Gastroesophageal sphincter (tissue), 4 donors: ENCODE data around the gene STX8. TPM values are rescaled to one million over a fixed set of nuclear protein-coding genes. Genes with fewer than 3 reads are reported as not detected.
"Not testable (repeated sequence)": the region's sequence is repeated elsewhere in the genome, so short reads cannot be mapped to it uniquely, and the experiment has no call there.

Experiments used
- ATAC-seq: fragments of 150-250 bp; one replicate; pipeline ENCODE4 v1.9.1; 2016; ENCODE audit warnings: mild to moderate bottlenecking, moderate library complexity
- H3K27ac ChIP-seq, 4 donors: fragments of 200-600 bp; sonication (generic) in 3 of 4; 1 replicate in 3 of 4; 2 replicates in 1 of 4; pipeline ENCODE4 v1.5.1; 2016 to 2019
- H3K27me3 ChIP-seq: fragments of 200-600 bp; sonication (generic); one replicate; pipeline ENCODE4 v1.5.1; 2019
- H3K36me3 ChIP-seq, 2 donors: fragments of 200-600 bp; sonication (generic); one replicate each; pipeline ENCODE4 v1.5.1; 2019; ENCODE audit warnings: control low read depth in 1 of 2
- H3K4me1 ChIP-seq, 3 donors: fragments of 200-600 bp; sonication (generic); 1 replicate in 2 of 3; 2 replicates in 1 of 3; pipeline ENCODE4 v1.5.1; 2016 to 2019; ENCODE audit warnings: control low read depth in 2 of 3
- H3K4me3 ChIP-seq, 2 donors: fragments of 200-600 bp; sonication (generic); one replicate each; pipeline ENCODE4 v1.5.1; 2019; ENCODE audit warnings: mild to moderate bottlenecking in 1 of 2, moderate library complexity in 1 of 2
- H3K9me3 ChIP-seq, 3 donors: fragments of 200-600 bp; sonication (generic); one replicate each; pipeline ENCODE4 v1.5.1; 2017 to 2019; ENCODE audit warnings: control low read depth in 2 of 3
- EP300 ChIP-seq: sonication (generic); formaldehyde crosslinking; IDR thresholded peaks from one replicate; pipeline ENCODE4 v1.6.1; 2017; ENCODE audit warnings: antibody characterized with exemption, mild to moderate bottlenecking
- POLR2A ChIP-seq, 2 donors: fragments of 450-650 bp; IDR thresholded peaks; one replicate each; pipeline ENCODE4 v1.6.1; 2017; ENCODE audit warnings: antibody characterized with exemption in 2 of 2, mild to moderate bottlenecking in 2 of 2, moderate library complexity in 1 of 2
- POLR2AphosphoS5 ChIP-seq: sonication (generic); formaldehyde crosslinking; IDR thresholded peaks from one replicate; pipeline ENCODE4 v1.6.1; 2017; ENCODE audit warnings: antibody characterized with exemption
- WGBS, 2 donors: methylation state at CpG; one replicate each; pipeline ENCODE4 v1.1.5; 2018; ENCODE audit warnings: low coverage in 1 of 2; 5-methylcytosine and 5-hydroxymethylcytosine counted together
- total RNA-seq, 4 donors: library from RNA; depleted of rRNA; stranded (reverse); fragments of >200 nt; gene quantifications; one replicate each; pipeline ENCODE4 v1.1.0, GENCODE V29; 2016
- TF ChIP-seq, protein P1 (sequence below), 4 experiments: fragments of 200-600 bp in 2 of 4; fragments of 450-650 bp in 2 of 4; sonication (generic) in 1 of 4; IDR thresholded peaks; one replicate each; pipeline ENCODE4 v1.5.1; 2017 to 2019; ENCODE audit warnings: antibody characterized with exemption in 4 of 4, mild to moderate bottlenecking in 2 of 4, moderate library complexity in 2 of 4

The STX8 gene
- total RNA-seq, 4 donors from 2014 or later, result 67.9 to 106 (median 87.1) TPM

GRCh38 chr17:9383826-9384225, 191.8 kb downstream of the STX8 start:
- no peak overlapping the region for H3K4me3 ChIP-seq
- WGBS, 2 donors, result 92 to 98% methylated on average over 3 of the region's 3 CpGs
- no peaks in the 10 kb centered on the region for H3K27me3 ChIP-seq
- TF ChIP-seq EP300 (no peak), POLR2A (IDR thresholded peaks at IDR 0.05) (no peak), POLR2AphosphoS5 (no peak)
- TF ChIP-seq, protein P1, sequence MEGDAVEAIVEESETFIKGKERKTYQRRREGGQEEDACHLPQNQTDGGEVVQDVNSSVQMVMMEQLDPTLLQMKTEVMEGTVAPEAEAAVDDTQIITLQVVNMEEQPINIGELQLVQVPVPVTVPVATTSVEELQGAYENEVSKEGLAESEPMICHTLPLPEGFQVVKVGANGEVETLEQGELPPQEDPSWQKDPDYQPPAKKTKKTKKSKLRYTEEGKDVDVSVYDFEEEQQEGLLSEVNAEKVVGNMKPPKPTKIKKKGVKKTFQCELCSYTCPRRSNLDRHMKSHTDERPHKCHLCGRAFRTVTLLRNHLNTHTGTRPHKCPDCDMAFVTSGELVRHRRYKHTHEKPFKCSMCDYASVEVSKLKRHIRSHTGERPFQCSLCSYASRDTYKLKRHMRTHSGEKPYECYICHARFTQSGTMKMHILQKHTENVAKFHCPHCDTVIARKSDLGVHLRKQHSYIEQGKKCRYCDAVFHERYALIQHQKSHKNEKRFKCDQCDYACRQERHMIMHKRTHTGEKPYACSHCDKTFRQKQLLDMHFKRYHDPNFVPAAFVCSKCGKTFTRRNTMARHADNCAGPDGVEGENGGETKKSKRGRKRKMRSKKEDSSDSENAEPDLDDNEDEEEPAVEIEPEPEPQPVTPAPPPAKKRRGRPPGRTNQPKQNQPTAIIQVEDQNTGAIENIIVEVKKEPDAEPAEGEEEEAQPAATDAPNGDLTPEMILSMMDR (IDR thresholded peaks at IDR 0.05), result no peak
- no peaks in the 10 kb centered on the region for H3K36me3 ChIP-seq
- H3K4me1 ChIP-seq, result no peaks in the 10 kb centered on the region
- no peak overlapping the region for H3K27ac ChIP-seq
- ATAC-seq, result no peak
- no peaks in the 10 kb centered on the region for H3K9me3 ChIP-seq

DNA sequence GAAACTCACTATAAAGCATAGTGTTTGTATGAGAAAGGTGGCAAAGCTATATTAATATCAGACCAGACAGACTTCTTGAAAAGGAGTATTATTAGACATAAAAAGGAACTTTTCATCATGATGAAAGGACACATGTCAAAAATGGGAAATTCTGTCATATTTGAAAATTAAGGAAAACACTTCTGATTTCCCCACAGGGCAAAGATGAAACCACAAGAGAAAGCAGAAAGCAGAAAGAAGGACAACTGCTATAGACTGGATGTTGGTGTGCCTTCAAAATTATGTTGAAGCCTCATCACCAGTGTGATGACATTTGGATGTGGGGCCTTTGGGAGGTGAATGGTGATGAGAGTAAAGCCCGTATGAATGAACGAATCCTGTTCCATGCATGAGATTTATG, 193.0 kb downstream of the STX8 start:
- 80 to 90% methylated on average over 1 to 2 of the region's 2 CpGs for WGBS, 2 donors
- TF ChIP-seq POLR2AphosphoS5 (no peak), POLR2A (IDR thresholded peaks at IDR 0.05) (no peak), EP300 (no peak)
- TF ChIP-seq, protein P1 (IDR thresholded peaks at IDR 0.05), result no peak
- Histone ChIP-seq H3K4me3 (no peak overlapping the region), H3K36me3 (peaks cover 0 to 6% of the 10 kb centered on the region in 2 donors), H3K27ac (no peak overlapping the region), H3K9me3 (no peaks in the 10 kb centered on the region), H3K4me1 (no peaks in the 10 kb centered on the region), H3K27me3 (no peaks in the 10 kb centered on the region)
- no peak for ATAC-seq

DNA sequence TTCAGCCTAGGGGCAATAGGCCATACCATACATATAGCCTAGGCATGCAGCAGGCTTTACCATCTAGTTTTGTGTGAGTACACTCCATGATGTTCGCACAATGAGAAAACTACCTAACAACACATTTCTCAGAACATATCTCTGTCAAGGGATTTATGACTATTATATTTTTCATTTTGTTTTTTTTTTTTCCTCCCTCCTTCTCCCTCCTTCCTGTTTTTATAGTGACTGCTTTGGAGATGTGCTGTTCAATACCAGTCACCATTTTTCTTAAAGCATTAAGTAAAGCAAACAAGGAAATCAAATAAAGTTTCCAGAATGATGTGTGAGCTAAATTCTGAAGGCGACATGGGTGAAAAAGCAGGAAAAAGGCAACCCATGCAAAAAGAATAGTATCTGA, 194.6 kb downstream of the STX8 start:
- TF ChIP-seq POLR2AphosphoS5, result no peak
- TF ChIP-seq, protein P1 (IDR thresholded peaks at IDR 0.05), result no peak
- no peak for TF ChIP-seq POLR2A (IDR thresholded peaks at IDR 0.05)
- ATAC-seq, result no peak
- 96 to 100% methylated on average over 2 of the region's 2 CpGs for WGBS, 2 donors

GRCh38 chr17:9380361-9380760, 195.3 kb downstream of the STX8 start:
- H3K27ac ChIP-seq, result no peak overlapping the region

More for the DNA sequence above, 194.6 kb downstream of the STX8 start:
- no peak overlapping the region for H3K4me3 ChIP-seq
- H3K36me3 ChIP-seq, result peaks cover 0 to 19% of the 10 kb centered on the region in 2 donors
- no peaks in the 10 kb centered on the region for H3K27me3 ChIP-seq
- H3K9me3 ChIP-seq, result no peaks in the 10 kb centered on the region
- no peaks in the 10 kb centered on the region for H3K4me1 ChIP-seq
- H3K27ac ChIP-seq, result no peak overlapping the region

DNA sequence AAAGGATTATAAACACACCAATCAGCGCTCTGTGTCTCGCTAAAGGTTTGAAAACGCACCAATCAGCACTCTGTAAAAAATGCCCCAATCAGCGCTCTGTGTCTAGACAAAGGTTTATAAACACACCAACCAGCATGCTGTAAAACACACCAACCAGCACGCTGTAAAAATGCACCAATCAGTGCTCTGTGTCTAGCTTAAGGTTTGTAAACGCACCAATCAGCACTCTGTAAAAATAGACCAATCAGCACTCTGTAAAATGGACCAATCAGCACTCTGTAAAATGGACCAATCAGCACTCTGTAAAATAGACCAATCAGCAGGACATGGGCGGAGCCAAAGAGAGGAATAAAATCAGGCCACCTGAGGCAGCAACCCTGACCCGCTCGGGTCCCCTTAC, 199.4 kb downstream of the STX8 start:
- WGBS, 2 donors, result 94 to 100% methylated on average over 5 to 9 of the region's 9 CpGs

More at GRCh38 chr17:9380361-9380760, 195.3 kb downstream of the STX8 start:
- H3K4me1 ChIP-seq, result no peaks in the 10 kb centered on the region
- no peak for ATAC-seq
- no peaks in the 10 kb centered on the region for H3K9me3 ChIP-seq
- peaks cover 0 to 23% of the 10 kb centered on the region in 2 donors for H3K36me3 ChIP-seq
- TF ChIP-seq, protein P1 (IDR thresholded peaks at IDR 0.05), result no peak
- no peak for TF ChIP-seq POLR2AphosphoS5
- TF ChIP-seq POLR2A (IDR thresholded peaks at IDR 0.05), result no peak
- TF ChIP-seq EP300, result no peak
- H3K27me3 ChIP-seq, result no peaks in the 10 kb centered on the region
- WGBS, 2 donors, result 98 to 100% methylated on average over 3 to 4 of the region's 4 CpGs
- no peak overlapping the region for H3K4me3 ChIP-seq

More for the DNA sequence above, 199.4 kb downstream of the STX8 start:
- not testable (repeated sequence) for H3K4me1 ChIP-seq, H3K9me3 ChIP-seq, ATAC-seq, H3K4me3 ChIP-seq, H3K27ac ChIP-seq, H3K27me3 ChIP-seq
- H3K36me3 ChIP-seq, result peaks cover 0 to 23% of the 10 kb centered on the region in 2 donors
